ENCODE results near the gene GIGYF2.
"Not testable (repeated sequence)": the region's sequence is repeated elsewhere in the genome, so short reads cannot be mapped to it uniquely, and the experiment has no call there.

Gene GIGYF2

DNA sequence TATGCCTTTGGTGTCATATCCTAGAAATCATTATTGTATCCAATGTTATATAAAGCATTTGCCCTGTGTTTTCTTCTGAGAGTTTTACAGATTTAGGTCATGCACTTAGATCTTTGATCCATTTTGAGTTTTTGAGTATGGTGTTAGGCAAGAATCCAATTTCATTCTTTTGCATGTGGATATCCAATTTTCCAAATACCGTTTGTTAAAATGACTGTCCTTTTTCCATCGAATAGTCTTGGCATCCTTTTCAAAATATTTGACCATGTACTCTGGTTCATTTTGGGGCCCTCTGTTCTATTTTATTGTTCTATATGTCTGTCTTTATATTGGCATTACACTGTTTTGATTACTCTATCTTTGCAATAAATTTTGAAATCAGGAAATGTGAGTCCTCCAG lies 103.0 kb downstream of the GIGYF2 start:
- in situ Hi-C loops (cut with MboI; ENCODE audit: low sequenced_read_pairs), result no loop called here

DNA sequence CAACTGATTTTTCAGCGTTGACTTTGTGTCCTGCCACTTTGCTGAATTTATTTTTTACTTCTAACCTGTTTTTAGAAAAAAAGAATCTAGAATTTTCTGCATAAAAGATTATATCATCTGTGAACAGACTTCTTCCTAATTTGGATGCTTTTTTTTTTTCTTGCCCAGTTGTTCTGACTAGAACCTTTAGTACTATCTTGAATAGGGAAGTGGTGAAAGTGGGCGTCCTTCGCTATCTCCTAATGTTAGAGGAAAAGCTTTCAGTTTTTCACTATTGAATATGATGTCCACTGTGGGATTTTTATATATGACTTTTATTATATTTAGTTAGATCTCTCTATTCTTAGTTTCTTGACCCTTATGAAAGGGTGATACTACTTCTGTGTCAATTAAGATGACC lies 105.0 kb downstream of the GIGYF2 start:
- in situ Hi-C loops (cut with MboI; ENCODE audit: low sequenced_read_pairs), result no loop called here

DNA sequence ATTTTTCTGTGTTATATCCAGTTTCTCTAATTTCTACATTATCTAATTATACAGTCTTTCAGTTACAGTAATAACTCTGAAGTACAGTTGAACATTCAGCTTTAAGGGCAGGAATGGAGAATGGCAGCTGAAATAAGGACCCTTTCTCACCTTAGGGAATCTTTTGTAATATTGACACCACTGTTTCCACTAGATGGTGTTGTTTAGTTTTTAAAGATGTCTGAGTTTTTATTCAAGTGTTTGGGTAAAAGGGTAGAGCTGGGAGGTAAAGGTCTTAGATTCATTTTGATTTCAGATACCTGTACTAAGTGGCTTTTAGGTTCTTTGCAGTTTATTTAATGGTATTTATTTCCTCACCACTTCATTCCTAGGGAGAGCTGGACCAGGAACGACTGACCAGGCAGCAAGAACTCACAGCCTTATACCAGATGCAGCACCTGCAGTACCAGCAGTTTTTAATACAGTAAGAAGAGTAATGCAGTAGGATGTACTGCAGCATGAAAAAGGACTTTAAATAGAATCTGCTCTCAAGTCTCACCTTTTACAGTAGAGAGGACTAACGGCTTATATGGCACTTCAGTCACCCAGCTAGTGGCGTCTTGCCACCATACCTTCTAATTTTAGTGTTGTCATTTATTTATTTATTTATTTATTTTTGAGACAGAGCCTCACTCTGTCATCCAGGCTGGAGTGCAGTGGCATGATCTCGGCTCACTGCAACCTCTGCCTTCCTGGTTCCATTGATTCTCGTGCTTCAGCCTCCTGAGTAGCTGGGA lies 112.4 kb downstream of the GIGYF2 start:
- in situ Hi-C loops (cut with MboI; ENCODE audit: low sequenced_read_pairs), result no loop called here

DNA sequence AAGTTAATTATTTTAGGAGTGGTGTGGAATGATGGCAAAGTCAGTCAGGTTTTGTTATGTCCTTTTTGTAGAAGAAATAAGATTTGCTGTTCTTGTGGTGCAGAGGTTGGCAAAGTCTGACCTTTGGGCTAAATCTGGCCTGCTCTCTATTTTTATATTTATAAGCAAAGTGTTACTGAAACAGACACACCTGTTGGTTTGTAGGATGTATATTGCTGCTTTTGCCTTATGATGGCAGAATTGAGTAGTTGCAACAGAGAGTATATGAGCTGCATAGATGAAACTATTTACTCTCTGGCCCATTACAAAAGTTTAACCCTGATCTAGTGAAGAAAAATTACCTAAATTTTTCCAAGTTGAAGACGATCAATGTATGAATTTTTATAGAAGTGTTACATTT lies 113.3 kb downstream of the GIGYF2 start:
- in situ Hi-C loops (cut with MboI; ENCODE audit: low sequenced_read_pairs), result no loop called here

DNA sequence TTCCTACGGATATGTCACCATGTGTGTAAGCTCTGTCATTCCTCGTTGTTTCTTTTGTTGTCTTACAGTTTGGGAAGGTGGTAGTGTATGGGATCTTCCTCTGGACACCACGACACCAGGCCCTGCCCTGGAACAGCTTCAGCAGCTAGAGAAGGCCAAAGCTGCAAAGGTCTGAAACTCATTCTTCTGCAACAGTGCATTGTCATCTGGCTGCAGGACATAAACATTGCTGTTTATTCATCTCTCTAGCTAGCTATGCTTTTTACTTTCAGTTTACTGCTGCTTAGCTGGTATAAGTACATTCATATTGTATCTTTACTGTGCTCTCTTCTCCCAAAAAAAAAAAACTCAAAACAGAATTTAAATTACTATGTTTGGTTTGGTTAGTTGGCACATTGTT lies 118.4 kb downstream of the GIGYF2 start:
- in situ Hi-C loops (cut with MboI; ENCODE audit: low sequenced_read_pairs), result no loop called here

DNA sequence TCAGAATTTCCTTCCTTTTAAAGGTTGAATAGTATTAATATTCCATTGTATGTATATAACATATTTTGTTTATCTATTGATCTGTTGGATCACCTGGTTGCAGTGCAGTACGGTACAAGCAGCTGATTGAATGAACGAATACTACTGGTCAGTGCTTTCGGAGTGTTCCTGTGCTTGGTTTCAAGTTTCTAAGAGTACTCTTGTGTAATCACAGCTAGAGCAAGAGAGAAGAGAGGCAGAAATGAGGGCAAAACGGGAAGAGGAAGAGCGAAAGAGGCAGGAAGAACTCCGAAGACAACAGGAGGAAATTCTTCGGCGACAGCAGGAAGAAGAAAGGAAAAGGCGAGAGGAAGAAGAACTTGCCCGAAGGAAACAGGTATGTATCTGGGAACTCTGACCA lies 119.5 kb downstream of the GIGYF2 start:
- in situ Hi-C loops (cut with MboI; ENCODE audit: low sequenced_read_pairs), result no loop called here

DNA sequence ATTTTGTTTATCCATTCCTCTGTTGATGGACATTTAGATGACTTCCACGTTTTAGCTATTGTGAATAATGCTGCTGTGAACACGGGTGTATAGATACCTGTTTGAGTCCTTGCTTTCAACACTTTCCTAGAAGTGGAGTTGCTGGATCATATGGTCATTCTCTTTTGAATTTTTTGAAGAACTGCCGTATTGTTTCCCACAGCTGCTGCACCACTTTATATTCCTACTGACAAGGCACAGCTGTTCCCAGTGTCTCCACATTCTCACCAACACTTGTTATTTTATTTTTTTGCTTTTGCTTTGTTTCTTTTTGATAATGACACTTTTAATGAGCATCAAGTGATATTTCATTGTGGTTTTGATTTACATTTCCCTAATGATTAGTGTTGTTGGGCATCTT lies 120.6 kb downstream of the GIGYF2 start:
- in situ Hi-C loops (cut with MboI; ENCODE audit: low sequenced_read_pairs), result no loop called here

DNA sequence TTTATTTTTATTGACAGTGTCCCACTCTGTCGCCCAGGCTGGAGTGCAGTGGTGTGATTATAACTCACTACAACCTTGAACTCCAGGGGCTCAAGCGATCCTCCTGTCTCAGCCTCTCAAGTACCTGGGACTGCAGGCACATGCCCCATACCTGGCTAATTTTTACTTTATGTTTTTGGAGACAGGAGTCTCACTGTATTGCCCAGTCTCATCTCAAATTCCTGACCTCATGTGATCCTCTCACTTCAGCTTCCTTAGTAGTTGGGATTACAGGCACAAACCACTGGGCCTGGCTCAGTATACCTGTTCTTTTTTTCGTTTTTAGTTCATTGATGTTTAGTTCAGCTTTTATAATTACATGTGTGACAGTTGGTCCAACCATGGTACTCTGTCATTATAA lies 132.9 kb downstream of the GIGYF2 start:
- in situ Hi-C loops (cut with MboI; ENCODE audit: low sequenced_read_pairs), result no loop called here

DNA sequence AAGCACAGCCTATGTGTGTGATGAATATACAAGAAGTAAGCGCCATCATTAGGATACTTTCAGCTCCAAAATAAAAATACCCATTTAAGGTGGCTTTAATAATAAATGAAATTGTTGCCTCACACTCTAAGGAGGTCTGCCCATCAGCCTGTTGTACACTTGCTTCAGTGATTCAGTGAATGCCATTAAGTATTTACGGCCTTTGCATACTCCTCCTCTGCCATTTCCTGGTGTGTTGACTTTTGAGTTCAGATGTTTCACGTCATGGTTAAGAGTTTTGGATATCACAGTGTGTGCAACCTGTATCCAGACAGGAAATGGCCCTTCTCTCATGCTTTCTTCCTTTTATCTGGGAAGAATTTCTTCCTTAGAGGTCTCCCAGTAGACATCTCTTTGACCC lies 134.4 kb downstream of the GIGYF2 start:
- in situ Hi-C loops (cut with MboI; ENCODE audit: low sequenced_read_pairs), result no loop called here

DNA sequence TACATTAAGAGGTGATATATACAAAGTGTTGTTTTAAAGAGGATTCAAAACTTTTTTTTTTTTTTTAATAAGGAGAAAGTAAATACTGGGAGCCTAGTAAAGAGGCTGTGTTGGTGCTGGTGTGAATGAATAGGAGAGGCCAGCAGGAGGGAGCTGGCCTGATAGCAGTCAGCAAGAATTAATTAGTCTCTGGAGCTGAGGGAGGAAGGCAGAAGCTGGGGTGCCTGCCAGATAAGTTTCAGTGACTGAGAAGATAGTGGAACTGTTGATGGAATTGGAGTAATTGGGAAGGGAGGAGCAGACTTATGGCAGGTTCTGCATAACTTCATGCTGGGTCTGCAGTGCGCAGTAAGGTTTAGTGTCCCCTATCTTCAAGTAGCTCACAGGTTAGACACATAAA lies 136.7 kb downstream of the GIGYF2 start:
- in situ Hi-C loops (cut with MboI; ENCODE audit: low sequenced_read_pairs), result no loop called here

DNA sequence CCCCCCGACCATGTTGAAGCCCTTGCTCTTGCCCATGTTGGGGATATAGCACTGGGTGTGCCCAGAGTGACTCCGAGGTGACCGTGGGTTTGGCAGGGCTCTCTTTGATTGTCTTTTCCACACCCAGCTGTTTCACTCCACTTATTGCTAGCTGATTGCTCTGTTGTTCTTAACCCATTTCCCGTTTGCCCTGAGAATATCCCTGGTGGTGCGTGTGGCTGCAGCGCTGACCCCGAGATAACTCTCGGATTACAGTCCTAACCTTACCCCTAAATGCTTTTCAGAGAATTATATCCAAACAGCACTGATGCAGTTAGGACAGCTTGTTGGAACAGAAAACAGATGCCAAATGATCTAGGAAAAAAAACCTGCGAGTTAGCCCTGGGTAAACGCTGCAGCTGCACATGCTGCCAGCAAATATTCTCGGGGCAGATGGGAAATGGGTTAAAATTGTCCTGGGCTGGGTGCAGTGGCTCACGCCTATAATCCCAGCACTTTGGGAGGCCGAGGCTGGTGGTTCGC lies 138.6 kb downstream of the GIGYF2 start:
- in situ Hi-C loops (cut with MboI; ENCODE audit: low sequenced_read_pairs), result no loop called here

DNA sequence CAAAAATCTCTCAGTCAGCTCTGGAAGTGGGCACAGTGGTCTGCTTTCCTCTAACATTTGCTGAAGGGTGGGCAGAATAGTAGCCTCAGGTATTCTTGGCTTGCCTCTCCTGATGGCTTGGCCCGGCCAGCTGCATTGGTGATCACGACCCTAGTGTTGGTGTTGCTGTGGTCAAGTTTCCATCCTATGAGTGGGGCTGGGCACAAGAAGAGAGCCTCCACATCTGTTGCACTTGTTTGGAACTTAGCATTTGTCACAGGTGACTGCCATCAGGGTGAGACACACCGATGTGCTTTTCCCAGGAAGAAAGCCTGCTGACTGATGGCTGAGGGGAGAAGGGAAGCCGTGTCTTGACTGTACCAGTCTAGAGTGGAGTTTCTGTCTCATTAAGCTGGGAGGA lies 139.8 kb downstream of the GIGYF2 start:
- in situ Hi-C loops (cut with MboI; ENCODE audit: low sequenced_read_pairs), result no loop called here

DNA sequence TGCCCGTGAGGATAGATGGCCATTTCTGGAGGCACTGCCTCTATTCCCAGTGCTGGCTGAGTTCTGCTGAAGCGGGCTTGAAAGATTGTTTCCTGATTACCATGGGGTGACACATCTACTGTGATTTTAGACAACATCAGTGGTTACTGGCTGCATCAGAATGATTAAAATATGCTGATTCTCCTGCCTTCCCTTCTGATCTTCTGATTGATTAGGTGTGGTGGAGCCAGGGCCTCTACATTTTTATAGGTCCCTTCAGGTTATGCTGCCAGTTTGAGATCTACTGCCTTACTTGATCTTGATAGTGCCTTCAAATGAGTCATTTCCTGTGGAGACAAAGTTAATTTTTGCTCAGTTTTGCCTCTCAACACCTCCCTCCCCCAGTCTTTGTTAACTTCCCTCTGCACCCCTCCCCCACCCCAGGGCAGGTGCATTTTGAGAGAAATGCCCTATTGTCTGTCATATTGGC lies 141.3 kb downstream of the GIGYF2 start:
- in situ Hi-C loops (cut with MboI; ENCODE audit: low sequenced_read_pairs), result no loop called here

DNA sequence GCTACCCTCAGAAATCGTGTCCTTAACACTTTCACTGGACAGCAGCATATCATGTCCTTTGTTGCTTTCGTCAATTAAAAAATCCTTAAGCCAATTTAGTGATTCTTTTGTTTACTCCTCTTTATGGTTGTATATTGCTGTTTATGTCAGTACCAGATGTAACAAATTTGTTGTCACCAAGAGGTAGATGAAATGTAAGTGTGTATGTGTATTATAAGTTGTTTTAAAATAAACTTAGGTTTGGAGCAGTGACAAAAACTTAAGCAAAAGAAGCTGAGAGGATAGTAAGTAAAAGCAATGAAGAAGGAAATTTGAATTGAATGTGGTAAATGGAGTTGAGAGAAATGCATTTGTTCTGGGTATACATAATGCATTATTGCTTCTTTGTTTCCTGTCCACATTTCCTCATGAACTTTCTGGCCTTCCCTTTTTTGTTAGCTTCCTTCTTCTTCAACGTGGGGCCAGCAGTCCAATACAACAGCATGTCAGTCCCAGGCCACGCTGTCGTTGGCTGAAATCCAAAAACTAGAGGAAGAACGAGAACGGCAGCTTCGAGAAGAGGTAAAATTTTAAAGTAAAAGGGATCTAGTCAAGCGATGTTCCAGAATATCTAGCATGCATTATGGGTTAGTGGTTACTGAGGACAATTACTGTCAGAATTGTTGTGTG lies 142.4 kb downstream of the GIGYF2 start:
- in situ Hi-C loops (cut with MboI; ENCODE audit: low sequenced_read_pairs), result no loop called here

DNA sequence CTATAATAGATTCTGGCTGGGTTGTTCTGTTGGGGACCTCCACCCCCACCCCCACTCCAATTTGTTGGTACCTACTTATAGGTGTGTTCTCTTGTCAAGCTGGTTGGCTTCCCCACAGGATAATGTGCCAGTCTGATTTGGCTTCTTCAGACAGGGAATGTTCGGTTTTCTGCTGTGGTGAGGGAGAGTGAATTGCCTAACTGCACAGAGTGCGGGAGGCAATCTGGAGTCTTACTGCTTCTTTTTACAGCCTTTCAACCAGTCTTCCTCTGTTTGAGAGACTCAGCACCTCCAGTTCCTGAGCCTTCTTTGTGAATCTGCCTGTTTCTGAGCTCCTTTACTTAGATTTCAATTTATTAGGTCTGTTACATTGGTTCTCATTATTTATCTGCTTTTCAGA lies 145.6 kb downstream of the GIGYF2 start:
- in situ Hi-C loops (cut with MboI; ENCODE audit: low sequenced_read_pairs), result no loop called here

DNA sequence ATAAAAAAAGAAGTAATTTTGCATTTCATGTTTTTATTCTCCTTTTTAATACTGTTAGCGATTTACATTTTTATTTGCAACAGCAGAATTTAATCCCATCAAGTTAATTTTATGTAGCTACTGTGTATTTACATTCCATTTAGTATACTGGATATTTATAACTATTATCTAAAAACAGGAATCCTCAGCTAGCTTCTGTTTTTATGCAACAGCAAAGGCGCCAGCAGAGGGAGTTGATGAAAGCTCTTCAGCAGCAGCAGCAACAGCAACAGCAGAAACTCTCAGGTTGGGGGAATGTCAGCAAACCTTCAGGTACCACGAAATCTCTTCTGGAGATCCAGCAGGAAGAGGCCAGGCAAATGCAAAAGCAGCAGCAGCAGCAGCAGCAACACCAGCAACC lies 146.7 kb downstream of the GIGYF2 start:
- in situ Hi-C loops (cut with MboI; ENCODE audit: low sequenced_read_pairs), result no loop called here

DNA sequence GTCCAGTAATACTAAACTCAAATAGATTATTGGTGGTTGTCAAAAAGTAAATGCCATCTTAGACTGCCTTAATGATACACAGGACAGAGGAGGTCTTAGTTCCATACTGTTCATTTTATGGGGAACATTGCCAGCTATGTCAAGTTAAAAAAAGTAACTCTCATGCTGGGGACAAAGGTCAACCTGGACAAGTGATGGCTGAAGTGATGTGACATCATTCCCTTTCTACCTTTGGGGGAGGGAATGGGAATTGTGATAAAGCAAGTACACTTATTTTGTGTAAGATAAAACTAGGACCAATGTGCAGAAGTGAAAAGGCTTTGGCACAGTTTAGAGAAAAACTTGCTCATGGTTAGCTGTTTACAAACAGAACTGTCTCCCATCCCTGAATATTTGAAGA lies 148.9 kb downstream of the GIGYF2 start:
- in situ Hi-C loops (cut with MboI; ENCODE audit: low sequenced_read_pairs), result no loop called here

DNA sequence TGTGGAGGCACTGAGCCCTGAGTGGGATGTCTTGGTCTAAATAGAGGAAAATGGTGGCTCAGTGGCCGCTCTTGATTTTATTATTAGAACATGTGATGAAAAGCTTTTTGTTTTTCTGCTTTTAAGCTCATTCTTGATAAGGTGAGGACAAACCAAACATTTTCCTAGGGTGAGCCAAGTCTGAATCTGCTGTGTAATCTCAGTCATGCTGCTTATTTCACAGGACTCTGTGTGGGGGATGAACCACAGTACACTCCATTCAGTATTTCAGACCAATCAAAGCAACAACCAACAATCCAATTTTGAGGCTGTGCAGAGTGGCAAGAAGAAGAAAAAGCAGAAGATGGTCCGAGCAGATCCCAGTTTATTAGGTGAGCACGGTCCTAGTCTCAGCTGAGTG lies 152.9 kb downstream of the GIGYF2 start:
- in situ Hi-C loops (cut with MboI; ENCODE audit: low sequenced_read_pairs), result no loop called here

DNA sequence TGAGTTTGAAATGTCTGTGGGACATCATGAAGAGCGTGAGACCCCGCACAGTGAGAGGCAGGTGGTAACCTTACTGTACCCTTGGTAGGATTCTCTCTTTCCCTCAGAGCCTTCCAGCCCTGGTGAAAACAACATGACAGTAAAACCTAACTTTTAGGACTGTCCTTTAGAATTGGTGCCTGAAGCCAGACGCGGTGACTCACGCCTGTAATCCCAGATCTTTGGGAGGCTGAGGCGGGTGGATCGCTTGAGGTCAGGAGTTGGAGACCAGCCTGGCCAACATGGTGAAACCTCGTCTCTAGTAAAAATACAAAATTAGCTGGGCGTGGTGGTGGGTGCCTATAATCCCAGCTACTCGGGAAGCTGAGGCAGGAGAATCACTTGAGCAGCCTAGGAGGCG lies 154.9 kb downstream of the GIGYF2 start:
- in situ Hi-C loops (cut with MboI; ENCODE audit: low sequenced_read_pairs), result not testable (repeated sequence)

DNA sequence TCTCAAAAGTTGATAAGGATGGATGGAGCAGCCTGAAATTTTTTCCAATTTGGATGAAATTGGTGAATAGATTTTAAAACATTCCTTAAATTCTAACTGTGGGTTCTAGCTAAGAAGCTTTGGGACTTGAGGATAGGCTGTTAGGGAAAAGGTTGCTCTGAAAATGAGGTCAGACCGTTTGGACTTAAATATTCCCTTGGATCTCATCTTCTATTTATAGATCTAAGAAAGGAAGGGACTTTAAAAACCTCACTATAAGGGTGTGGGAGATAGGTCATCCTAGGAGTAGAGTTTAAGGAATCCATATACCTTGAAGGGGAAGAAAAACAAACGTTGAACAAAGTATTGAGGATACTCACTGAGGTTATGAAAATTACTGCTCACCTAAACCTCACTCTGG lies 155.5 kb downstream of the GIGYF2 start:
- in situ Hi-C loops (cut with MboI; ENCODE audit: low sequenced_read_pairs), result no loop called here

DNA sequence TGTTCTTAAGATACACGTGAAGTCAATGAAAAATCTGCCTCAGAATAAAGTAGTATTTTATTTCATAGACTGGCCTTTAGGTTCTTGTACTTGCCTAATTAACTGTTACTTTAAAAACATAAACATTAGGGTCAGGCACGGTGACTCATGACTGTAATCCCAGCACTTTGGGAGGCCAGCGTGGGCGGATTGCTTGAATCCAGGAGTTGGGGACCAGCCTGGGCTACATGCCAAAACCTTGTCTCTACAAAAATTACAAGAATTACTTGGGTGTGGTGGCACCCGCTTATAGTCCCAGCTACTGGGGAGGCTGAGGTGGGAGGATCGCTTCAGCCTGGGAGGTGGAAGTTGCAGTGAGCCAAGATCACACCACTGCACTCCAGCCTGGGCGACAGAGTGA lies 157.0 kb downstream of the GIGYF2 start:
- in situ Hi-C loops (cut with MboI; ENCODE audit: low sequenced_read_pairs), result no loop called here

DNA sequence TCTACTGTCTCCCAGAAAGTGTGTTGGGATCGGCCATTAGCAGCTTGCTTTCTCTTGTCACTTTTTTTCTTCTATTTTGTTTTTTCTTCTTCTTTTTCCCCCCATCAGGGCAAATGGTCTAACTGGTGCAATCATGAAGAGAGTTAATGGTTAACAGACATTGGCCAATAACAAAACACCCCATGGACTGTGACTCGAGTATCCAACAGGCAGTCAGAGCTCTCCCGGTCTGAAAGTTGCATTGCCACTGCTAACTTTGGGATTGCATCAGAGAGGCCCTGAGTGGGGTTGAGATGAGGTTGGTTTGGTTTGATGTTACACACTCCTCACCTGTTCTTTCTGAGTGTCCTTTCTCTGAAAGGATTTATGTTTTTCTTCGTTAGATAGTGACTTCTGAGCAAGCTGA lies 160.0 kb downstream of the GIGYF2 start:
- in situ Hi-C loops (cut with MboI; ENCODE audit: low sequenced_read_pairs), result no loop called here
